ENCODE measurements around the gene PARD3. TPM values are rescaled to one million over a fixed set of nuclear protein-coding genes. Genes with fewer than 3 reads are reported as not detected.
"Not testable (repeated sequence)": the region's sequence is repeated elsewhere in the genome, so short reads cannot be mapped to it uniquely, and the experiment has no call there.

The PARD3 gene
- total RNA-seq, result 39.6 TPM

DNA sequence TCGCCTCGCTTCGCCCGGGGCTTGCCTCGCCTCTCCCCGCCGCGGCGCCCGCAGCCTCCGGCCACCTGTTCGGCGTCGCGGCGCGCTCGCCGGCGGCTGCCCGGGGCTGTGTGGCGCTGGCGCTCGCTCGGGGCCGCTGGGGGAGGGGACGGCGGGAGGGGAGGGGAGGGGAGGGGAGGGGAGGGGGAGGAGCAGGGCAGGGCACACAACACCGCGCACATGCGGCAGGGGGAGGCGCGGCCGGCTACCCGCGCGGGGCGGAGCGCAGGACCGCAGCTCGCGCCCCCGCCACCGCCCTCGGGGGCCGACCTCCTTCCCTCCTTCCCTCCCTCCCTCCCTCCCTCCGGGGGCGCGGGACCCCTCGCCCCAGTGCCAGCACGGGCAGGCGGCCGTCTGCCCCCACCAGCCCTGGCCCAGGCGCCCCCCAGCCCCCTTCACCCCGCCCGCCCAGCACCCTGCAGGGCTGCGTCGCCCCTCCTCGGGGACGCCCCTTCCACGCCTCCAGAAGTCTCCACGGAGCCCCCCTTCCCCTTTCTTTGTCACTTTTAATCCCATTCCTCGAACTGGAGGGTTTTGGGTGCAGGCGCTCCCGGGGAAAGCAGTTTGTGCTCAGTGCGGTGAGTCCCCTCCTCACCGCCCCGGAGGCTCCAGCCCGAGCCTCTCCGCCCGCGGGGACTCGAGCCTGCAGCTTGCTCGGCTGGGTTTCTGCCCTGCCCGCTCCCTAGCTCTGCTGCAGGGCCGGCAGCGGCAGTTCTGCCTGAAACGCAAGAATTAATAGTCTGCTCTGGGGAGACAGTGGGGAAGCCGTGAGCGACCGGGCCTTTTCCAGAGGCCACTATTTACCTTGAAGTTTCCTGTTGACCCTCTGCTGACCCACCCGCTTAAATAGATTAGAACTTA lies at the start of gene PARD3:
Gene PARD3 (minus strand): TSS at position 112 of the 900 bp plus-strand sequence. CDS start 301 bp downstream, outside the sequence.
- peak; percentile 45 for DNase-seq (ENCODE audit: low spot score)

DNA sequence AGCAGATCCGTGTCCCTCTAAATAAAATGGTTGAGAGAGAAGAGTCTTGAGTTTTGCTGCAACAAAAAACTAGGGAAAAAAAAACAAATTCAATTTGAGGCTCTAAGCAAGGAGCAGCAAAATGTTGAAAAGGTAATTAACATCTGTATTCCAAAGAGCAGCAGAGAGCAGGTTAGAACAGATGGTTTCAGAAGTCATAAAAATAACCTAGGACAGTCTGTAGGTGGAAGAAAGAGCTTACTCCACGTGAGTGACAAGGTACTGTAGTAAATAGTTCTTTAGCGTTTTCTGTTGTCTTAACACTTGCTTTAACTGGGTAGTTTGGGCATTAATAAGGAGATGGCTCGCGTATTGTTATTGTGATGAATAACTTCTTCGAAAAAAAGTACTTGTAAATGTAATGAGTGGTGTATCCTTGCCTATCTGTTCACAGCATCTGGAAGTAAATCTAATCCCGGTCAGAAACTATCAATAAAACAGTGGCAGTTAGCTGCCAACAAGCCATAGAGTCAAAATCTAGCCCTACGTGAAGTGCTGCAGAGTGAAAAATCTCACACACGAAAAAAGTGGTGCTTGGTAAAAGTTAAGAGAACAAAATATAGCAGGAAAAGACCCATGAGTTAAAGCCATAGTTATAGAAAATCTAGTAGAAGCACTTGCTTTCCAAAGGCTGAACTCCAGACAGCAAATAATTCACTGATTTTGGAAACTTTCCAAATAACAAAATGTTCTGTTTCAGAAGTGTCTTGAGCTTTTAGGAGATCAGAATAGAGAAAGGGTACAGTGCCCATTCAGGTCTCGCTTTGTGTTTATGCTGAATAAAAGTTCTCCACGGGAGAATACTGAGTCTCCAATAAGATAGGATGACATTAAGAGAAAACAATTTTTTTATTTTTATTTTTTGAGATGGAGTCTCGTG lies 49.3 kb upstream of the PARD3 start:
- DNase-seq (ENCODE audit: low spot score), result no peak

DNA sequence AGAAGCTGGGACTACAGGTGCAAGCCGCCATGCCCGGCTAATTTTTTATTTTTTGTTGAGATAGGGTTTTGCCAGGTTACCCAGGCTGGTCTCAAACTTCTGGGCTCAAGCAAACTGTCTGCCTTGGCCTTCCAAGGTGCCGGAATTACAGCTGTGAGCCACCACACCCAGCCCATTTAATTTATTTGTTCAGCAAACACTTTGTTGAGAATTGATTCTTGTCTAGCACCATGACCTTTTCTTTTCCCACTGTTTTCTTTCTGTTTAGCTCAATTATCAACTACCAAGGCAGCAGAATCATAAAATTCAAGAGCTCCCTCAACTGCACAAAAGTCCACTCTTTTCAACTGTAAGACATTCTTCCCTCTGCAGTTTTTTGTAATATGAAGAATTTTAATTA lies 47.8 kb upstream of the PARD3 start:
- DNase-seq (ENCODE audit: low spot score), result no peak

DNA sequence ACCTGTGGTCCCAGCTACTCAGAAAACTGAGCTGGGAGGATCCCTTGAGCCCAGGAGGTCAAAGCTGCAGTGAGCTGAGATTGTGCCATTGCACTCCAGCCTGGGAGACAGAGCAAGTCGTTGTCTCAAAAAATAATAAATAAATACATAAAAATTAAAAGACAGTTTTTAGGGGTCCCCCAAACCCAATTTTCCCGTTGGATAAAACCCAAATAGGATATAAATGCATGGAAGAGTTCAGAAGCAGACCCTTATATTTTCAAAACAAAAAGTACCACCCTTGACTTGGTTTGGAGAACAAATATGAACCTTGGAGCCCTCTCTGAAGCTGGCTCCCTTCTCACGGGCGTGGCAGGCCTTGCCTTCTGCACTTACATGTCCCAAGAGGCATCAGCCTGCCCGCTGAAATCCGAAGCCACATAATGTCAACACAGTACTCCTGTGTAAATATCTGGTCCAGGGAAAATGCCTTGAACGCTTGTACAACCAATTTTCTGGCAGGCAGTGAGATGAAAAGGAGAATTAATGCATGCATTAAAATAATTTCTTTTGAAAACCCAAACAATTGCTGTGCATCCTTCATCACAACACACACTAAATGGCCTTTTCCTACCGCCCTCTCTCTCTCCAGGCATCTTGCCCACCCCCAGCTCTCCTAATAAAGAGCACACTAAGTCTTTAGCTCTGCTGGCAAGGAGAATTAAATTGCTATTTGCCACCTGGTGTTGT lies 46.4 kb upstream of the PARD3 start:
- DNase-seq (ENCODE audit: low spot score), result peak; percentile 17

DNA sequence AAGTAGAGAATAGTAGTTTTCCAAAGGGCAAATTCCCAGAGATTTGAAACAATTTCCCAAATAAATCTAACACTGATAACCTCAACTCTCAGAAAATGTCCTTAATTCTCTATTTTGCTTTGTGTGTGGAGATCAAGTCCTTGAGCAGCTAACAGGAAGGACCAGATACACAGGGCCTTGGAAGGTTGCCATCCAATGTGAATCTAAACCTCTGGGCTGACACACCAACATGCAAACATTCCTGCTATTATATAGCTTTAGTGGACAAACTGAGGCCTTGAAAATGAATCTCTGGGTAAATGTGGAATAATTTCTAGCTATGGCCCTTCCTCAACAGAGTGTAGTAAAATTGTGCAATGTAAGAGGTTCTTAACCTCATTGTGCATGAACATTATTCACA lies 44.1 kb upstream of the PARD3 start:
- DNase-seq (ENCODE audit: low spot score), result no peak

DNA sequence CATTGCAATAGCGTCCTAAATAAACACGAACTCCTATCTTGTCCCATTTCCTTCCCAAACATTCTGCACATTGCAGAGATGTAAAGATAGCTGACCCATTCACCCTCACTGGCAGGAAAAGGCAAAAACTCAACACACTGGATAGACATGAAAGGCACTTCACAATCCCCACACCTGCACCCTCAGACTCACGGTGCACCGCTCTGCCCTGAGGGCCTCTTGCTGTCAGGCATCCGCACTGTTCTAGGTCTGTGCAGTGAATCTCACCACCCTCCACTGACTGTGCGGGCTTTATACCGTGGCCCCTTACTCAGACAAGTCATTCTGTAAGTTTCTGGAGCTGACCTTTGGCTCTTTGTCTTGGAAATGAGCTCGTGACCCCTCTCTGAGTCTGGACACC lies 42.9 kb upstream of the PARD3 start:
- no peak for DNase-seq (ENCODE audit: low spot score)

DNA sequence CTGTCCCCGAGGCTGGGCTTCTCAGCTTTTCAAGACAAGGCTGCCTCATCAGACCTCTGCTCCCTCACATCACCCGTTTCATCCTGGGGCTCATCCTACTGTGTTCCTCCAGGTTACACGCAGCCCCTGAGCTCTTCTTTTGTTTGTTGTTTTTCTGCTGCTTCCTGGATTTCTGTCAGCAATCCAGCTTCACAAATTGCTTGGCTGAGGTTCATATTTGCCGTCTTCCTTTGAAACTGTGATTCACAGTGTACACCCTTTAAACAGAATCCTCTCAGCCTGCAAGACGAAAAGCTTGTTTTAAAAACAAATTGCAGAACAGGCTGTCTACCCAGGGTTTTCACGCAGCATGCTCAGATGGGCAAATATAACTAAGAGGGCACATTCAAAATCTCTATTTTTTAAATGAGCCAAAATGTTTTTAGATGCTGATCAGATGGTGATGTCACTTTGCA lies 39.1 kb upstream of the PARD3 start:
- no peak for DNase-seq (ENCODE audit: low spot score)

DNA sequence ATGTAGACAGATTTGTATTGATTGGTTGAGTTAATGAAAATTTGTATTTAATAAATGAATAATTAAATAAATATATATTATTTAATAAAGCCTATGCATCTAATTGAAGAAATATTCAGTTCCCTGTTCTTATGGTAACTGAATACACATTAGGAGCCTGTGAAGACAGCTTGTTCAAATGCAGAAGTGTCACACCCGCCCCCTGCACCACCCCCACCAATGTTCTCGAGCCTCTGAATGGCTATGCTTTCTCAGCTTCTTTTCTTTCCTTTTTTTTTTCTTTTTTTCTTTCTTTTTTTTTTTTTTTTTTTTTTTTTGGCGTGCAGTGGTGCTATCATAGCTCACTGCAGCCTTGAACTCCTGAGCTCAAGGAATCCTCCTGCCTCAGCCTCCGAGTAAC lies 38.3 kb upstream of the PARD3 start:
- DNase-seq (ENCODE audit: low spot score), result no peak

DNA sequence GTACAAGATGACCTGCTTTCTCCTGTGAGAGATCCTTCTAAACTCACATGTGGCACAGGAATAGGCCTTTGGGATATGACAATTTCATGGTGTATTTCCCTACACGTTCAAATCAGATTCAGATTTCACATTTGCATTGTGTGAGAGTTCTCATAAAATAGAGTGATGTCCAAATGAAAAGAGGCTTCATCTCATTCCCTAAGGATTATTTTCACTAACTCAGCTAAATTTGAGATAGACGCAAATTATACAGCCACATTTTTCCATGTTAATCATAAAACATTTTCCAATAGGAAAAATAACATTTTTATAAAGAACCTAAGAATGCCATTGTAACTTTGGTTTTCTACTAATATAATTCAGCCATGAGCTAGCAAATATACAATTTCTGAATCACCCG lies 35.5 kb upstream of the PARD3 start:
- no peak for DNase-seq (ENCODE audit: low spot score)

DNA sequence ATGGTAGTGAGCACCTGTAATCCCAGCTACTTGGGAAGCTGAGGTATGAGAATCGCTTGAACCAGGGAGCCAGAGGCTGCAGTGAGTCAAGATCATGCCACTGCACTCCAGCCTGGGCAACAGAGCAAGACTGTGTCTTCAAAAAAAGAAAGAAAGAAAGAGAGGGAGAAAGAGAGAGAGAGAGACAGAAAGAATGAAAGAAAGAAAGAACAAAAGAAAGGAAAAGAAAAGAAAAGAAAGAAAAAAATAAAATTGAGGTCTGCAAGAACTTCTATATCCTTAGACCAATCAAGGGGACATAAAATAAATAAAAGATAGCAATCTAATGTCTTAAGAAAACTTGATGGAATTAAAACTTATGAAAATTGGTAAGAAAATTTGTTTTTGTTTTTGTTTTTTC lies 34.9 kb upstream of the PARD3 start:
- DNase-seq (ENCODE audit: low spot score), result no peak

DNA sequence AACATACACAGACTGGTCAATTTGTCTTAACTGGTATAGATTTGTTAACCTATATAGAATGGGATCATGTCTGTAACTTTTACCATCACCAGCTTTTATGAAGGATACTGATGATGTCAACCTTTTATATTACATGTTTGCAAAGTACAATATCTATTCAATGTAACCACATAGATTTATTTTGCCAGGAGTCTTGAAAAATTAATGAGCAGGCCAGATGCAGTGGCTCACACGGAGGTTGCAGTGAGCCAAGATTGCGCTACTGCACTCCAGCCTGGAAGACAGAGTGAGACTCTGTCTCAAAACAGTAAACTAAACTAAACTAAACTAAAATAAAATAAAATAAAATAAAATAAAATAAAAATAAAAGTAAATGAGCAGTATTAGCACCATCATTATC lies 30.0 kb upstream of the PARD3 start:
- DNase-seq (ENCODE audit: low spot score), result no peak

DNA sequence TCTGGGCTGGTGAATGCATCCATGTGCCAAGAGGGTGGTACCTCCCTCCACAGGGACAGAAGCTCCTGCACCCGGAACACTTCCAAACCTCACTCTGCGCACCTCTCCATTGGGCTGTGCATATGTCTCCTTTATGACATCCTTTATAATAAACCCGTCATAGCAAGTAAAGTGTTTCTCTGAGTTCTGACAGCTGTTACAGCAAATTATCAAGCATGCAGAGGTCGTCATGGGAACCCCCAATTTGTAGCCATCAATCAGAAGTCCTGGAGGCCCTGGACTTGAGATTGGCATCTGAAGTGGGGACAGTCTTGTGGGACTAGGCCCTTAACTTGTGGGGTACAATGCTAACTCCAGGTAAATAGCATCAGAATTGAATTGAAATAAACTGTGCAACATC lies 29.4 kb upstream of the PARD3 start:
- DNase-seq (ENCODE audit: low spot score), result no peak

DNA sequence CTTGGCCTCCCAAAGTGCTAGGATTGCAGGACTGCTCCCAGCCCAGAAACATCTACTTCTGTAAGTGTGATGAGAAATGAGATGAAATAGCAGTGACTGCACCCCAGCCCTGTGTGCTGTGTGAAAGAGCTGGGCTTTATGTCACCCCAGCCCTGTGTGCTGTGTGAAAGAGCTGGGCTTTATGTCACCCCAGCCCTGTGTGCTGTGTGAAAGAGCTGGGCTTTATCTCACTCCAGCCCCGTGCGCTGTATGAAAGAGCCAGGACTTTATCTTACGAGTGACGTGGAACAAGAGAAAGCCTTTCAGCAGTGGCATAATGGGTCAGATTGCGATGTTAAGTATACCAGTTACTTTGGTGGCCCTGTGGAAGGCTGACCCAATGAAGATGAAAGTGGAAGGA lies 28.4 kb upstream of the PARD3 start:
- not testable (repeated sequence) for DNase-seq (ENCODE audit: low spot score)

DNA sequence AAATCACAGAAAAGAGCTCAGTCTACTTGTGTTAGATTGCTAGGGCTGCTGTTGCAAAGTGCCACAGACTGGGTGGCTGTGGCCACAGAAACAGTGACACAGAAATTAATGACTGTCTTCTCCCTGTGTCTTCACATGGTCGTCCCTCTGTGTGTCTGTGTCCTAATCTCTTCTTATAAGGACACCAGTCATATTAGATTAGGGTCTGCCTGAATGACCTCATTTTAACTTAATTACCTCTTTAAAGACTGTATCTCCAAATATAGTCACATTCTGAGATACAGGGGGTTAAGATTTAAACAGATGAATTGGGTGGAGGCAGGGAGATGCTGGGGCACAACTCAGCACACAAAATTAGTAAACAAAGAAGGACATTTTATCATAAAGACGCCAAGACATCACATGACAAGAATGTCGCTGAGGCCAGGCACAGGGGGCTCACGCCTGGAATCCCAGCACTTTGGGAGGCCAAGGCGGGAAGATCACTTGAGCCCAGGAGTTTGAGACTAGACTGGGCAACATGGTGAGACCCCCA lies 23.3 kb upstream of the PARD3 start:
- DNase-seq (ENCODE audit: low spot score), result no peak

DNA sequence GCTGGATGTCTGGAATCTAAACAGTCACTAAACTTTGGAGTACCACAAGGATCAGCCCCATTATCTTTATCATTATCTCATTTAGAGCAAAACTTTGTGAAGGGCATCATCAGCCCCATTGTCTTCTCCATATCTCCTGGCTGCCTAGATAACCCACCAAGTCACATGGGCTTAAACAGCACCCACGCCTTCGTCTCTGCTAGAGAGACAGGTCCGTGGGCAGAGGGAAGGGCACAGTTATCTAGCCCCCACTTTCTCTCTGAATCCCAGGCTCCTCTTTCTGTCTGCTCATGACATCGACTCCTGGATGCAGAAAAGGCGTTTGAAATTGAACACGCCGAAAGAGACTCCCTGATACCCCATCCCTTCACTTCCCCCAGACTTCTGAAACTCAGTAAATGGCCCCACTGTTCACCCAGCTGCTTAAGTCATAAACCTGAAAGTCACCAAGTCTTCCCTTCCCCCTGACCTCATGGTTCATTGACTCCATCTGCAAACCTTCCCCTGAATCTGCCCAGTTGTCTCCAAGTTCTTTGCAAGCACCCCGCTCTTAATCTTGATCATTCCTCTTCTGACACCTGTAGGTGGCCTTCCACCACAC lies 20.9 kb upstream of the PARD3 start:
- no peak for DNase-seq (ENCODE audit: low spot score)

DNA sequence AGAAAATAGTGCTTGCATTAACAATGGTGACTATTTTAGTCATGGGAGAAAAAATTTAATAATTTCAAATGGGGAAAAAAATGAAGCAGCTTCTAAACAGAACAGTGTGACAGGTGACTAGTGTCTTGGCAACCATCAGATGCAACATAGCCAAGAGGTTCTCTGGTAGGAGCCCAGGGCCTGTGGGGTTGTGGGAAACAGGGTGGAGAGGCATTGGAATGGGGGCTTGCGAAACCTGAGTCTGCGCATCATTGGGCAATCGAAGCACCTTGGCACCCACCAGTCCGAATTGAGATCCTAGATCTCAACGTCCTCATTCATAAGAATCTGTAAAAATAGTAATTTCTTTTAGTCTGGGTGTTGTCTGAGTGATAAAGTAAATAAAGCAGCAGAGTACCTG lies 19.2 kb upstream of the PARD3 start:
- no peak for DNase-seq (ENCODE audit: low spot score)

DNA sequence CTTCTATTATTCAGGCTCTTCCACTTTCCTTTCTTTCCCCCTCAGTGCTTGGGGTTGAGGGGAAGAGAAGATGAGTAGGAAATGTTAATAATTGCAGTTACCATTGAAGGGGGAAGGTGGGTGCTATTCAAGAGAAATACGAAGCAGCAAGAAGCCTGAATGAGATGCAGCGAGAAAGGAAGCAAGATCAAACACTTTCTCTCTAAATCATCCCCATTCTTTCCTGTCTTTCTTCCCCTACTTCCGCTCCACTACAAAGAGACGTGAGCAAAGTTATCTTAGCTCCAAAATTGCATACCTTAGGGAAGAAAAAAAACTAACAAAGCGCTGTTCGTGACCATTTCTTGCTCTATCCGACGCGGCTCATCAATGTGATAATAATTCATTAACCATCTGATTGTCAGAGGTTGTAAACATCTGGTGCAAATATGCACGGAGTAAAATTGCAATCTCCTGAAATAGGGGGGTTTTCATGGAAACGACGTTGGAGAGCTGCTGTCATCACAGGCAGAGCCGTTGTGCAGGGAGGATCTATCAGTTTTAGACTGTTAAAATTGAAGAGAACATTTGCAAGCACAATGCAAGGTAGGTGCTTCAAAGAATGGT lies 15.2 kb upstream of the PARD3 start:
- no peak for DNase-seq (ENCODE audit: low spot score)

DNA sequence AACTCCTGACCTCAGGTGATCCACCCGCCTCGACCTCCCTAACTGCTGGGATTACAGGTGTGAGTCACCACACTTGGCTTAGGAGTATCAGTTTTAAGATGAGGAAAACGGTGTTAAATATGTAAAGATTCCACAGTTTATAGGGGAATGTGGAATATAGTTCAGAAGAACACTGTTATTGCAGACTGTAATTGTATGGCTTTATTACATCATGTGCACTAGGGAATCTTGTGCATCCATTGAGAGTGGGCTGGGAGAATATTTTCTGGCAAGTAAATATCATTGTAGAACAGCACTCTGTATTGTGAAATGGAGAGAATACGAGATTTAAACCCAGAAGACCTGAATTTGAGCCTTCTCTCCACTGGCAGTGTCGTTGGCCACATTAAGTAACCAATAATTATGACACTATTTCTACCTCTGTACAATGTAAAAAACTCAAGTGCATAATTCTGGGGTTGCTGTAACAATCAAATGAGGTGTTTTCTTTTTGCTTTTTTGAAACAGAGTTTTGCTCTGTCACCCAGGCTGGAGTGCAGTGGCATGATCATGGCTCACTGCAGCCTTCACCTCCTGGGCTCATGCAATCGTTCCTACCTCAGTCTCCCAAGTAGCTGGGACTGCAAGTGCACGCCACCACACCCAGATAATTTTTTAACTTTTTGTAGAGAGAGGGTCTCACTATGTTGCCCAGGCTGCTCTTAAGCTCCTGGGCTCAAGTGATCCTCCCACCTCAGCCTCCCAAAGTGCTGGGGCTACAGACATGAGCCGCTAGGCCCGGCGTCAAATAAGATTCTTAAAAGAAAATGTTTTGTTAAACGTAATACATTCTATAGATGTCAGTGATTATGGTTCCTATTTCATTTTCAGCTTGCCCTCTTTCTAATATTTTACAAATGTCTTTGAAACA lies 12.0 kb upstream of the PARD3 start:
- DNase-seq (ENCODE audit: low spot score), result no peak

DNA sequence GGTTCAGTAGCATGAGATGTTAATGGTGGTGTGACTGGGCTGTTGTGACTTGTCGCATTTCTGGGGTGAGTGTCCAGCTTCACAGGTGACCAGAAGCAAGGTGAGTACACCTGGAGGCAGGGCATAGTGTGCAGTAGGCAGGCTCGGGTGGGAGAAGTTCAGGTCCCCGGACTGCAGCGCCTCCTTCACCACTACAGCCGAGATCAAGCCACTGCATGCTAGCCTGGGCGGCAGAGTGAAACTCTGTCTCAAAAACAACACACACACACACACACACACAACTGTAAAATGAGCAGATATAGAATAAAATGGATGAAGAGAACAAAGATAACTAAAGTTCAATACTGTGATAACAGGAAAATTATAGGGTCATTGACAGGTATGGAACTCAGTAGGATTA lies 11.1 kb upstream of the PARD3 start:
- no peak for DNase-seq (ENCODE audit: low spot score)

DNA sequence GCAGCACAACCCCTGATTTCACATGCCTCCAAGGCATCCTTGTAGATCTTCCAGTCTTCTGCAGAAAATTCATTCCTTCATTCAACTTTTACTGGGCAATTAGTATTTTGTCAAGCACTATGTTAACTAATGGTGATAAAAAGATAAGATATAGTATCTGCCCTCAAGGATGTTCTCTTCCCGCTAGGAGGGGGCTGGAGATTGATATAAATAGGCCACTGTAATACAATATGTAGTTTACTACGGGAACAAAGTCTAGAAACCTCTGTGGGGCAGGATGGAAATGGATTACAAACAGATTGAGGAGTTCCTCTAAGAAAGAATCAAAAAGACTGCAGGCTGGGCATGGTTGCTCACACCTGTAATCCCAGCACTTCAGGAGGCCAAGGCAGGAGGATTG lies 10.3 kb upstream of the PARD3 start:
- DNase-seq (ENCODE audit: low spot score), result no peak

Measured in mucosa of gallbladder (tissue), 1 donor.